Esophagus mucosa (tissue), 1 donor: ENCODE measurements around the gene POU2F1. TPM values are rescaled to one million over a fixed set of nuclear protein-coding genes. Genes with fewer than 3 reads are reported as not detected.

Experiments
- ATAC-seq: fragments of 200-7000 bp; cut with Tn5 transposase; one replicate; pipeline ENCODE4 v1.9.1; 2020
- total RNA-seq: library from RNA; stranded (reverse); gene quantifications from one replicate; pipeline ENCODE4 v1.2.4, GENCODE V29; 2023
- donor health status: DM: yes; HTN: yes; CAD: no.

The POU2F1 gene
- total RNA-seq, 1 donor from 2014 or later = 9.4 TPM

GRCh38 chr1:167447521-167448136, 226.9 kb downstream of the POU2F1 start:
- peak; percentile 97 for ATAC-seq

GRCh38 chr1:167450843-167451242, 230.2 kb downstream of the POU2F1 start:
- no peak for ATAC-seq

- no peak for ATAC-seq
Observed at GRCh38 chr1:167452483-167452882, 231.8 kb downstream of the POU2F1 start.

DNA sequence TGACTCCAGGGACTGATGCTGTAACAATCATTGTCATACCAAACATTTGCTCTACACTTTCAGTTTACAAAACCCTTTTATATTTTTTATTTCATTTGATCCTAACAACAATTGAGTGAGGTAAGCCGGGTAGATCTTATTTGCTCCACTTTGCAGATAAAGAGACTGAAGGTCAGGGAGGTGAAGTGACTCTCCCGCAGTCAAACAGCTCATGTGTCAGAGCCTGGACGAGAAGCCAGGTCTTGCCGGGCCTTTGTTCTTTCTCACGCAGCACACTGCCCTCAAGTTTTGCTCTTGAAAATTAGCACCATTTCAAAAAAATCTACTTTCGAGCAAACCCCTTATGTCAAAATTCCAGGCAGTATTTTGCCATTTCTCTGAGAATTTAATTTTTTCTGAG, 232.4 kb downstream of the POU2F1 start:
- ATAC-seq = no peak

DNA sequence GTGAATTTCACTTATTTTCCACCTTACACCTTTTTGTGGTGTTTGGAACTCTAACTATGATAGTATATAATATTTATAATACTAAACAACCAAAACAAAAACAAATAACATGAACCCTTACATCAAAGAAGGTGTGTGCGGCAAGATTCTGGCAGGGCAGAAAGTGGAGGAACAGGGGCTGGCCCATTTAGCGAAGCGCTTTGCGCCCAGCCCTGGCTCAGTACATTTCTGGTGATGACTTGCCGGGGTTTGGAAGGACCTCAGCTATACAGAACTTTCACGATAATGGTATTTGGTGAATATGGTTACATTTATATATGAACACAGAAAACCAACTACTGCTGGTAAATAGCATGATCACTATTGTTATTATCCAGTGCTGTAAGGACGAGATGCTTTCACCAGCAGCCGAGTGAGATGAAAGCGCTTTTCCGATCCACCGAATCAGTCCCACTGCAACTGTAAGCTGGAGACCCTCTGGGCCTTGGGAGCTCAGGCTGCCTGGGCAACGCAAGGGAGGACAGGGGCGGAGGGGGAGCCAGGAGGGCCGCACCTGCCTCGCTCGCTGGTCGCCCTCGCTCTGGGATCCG, 233.7 kb downstream of the POU2F1 start:
- no peak for ATAC-seq

GRCh38 chr1:167454894-167455785, 234.5 kb downstream of the POU2F1 start:
- ATAC-seq = peak; percentile 74

GRCh38 chr1:167455786-167456446, 235.2 kb downstream of the POU2F1 start:
- peak; percentile 41 for ATAC-seq

- no peak for ATAC-seq
Observed at GRCh38 chr1:167456524-167456923, 235.8 kb downstream of the POU2F1 start.

DNA sequence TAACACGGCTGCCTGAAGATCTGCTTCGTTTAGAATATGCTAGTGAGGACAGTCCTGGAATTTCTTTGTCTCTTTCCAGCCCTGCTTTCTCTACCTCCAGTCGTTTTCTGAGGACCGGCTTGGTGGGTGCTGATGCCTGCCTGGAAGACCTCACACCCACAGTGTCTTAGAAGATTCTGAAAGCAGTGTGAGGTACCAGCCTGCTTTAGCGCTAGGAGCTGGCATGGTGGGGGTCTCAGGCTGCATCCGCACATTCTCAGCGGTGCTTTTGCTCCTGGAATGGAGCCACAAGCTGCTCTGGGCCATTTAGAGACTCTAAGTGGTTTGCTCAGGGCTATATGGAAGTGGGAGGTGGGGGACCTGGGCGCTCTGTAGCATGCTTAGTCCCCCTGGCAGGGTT, 236.2 kb downstream of the POU2F1 start:
- ATAC-seq = no peak

DNA sequence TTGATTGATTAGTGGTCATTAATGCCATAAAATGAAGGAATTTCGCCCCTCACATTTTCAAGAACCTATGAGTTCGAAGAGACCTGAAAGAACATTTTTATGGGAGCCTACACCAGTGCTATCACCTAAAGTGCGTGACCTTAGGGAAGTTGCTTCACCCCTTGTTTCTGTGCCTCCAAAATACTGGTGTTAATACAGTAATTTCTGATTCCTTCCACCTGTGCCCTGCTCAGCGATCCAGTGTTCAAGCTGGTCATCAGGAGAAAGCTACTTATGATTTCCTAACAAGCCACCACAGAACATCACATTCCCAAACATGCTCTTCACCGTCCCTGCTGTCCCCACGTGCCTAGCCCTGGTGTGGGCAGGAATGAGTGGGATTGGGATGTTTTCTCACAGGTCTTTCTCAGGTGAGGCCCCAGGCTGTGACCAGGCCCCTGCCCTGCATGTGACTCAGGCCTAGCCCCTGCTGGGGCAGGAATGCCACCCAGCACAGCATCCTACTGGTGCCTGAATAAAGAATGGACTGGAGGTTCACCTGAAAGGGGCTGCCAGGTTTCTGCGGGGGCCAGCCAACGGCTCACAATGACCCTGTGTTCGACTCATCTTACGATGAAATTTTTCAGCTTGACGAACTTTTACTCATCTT, 237.4 kb downstream of the POU2F1 start:
- no peak for ATAC-seq

DNA sequence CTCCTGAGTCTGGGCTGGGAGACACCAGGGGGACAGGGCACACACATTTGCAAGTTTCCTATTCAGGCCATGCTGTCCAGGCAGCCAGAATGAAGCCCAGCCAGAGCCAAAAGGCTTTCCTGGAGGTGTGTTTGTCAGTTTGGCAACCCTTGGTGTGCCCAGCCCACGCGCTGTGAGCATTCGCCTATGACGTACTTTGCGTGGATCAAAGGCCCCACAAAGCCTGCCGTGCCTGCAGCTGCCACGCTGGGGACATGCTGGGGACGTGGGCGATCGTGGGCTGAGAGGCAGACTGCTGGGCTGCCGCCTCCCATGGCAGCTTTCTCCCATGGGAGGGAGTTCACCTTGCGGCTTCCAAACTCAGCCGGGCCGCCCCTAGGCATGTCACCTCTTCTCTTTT, 240.2 kb downstream of the POU2F1 start:
- no peak for ATAC-seq

DNA sequence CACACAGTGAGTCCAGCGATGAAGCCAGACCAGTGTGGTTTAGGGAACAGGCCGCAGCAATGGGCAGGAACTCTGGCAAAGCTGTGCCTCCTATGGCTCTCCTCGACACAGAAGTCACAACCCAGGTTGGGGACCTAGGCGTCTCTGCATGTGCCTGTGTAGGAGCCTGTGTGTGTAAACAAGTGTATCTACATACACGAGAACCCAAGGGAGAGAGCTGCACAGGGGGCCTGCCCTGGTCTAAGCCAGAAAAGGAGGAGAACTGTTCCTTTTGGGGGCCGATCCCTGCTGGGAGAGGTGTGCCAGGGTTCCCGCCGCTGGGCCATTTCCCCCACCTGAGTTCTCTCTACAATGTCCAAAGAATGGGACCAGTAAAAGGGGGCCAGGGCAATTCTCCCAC, 241.7 kb downstream of the POU2F1 start:
- ATAC-seq = no peak

DNA sequence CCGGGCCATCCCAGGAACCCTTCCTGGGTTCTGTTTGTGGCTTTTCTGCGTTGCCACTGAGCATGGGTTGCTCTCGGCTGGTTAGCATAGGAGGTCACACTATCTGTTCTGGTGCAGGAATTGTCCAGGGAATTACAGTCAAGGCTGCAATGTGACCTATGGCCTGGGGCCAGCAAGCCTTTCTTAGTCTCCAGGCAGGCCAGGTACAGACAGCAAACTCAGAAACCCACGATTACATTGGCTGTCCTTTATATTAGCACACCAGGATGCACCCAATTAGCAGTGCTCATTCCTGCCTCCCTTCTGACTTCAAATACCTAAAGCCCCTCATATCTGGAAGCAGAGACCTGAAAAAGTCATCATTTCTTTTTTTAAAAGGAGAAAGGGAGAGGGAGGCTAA, 242.4 kb downstream of the POU2F1 start:
- ATAC-seq = no peak

- ATAC-seq = no peak
Observed at GRCh38 chr1:167463875-167464575, 243.3 kb downstream of the POU2F1 start.

- no peak for ATAC-seq
Observed at GRCh38 chr1:167465018-167465417, 244.3 kb downstream of the POU2F1 start.

DNA sequence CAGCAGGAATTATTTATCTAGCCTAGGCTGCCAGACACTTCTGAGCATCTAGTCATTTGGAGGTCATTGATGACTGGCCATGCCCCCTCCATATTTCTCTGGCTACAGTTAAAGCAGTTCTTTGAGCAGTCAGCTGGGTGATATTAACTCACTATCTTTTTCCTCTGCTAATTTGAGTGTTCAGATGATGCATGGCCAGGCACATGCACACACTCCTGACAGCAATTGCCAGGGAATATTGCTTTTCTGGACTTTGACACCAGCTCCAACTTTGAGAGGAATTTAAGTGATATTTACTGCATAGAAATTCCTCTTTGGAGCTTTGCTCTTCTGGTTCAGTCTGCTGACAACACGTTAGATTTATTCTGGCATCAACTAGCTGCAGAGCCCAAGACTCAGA, 245.1 kb downstream of the POU2F1 start:
- ATAC-seq = no peak

DNA sequence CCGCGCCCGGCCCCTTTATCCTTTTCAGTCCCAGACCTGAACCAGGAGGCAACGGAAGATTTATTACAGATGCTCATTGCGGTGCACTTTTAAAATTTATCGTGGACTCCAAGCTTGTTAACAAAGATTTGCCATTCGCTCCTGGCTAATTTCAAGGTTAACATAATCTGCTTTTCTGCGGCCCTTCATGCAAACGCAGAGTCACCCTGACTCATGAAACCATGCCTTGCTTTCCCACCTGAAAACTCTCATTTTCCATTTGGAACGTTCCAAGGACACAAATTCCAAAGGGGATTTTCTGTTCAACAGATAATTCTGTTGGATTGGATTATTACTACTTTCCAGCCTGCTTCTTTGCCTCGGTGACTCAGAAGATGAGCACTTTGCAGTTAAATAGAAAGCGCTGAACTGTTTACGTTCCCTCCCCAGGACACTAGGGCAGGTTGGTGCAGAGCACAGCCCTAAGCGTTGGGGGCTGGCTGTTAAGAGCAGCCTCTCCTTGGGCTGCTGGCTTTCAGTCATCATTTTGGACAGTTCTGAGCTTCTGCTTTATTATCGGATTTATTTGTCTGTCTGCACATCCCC, 246.5 kb downstream of the POU2F1 start:
- peak; percentile 59 for ATAC-seq

DNA sequence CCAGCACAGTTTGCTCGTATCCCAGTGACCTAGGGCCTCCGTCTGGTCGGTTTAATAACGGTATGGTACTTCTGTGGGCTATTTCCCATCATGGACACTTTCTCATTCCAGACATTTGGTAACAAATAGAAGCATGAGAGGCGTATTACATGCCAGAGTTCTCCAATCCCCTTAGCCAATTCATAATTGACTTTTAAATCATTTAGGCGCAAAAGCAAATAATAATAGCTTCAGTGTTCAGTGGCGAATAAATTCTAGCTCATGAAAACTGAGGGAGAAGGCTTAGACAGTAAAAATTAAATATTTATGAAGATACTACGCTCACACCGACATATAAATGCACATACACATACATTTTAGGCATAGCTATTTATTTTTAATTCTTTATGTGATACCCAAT, 247.1 kb downstream of the POU2F1 start:
- ATAC-seq = no peak

DNA sequence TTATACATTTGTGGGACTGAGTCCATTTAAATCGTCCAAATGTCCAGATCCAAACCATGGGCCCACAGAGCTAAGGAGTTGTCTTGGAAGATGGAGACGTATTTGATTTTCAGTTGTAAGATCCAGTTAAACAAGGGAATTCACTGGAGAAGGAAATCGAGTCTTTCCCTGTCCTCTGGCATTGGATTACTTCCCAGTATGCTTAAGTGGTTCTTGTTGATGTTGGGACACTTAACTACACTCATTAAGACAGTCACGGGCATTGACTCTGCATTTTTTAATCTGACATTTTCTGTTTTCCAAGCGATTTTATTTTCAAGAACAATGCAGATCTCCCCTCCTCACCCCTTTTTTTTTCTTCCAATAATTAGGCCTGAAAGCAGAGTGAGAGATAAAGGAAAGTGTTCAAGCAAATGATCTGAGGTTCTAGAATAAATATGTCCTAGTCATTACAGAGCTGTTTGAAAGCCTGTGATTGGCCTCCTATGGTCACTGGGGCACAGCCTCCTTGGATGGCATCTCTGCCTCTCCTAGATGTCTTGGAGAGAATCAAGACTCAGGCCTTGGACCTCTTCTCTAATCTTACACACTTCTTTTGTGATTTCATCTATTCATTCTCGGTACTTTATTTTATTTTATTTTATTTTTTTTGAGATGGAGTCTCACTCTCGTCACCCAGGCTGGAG, 248.7 kb downstream of the POU2F1 start:
- ATAC-seq = no peak

DNA sequence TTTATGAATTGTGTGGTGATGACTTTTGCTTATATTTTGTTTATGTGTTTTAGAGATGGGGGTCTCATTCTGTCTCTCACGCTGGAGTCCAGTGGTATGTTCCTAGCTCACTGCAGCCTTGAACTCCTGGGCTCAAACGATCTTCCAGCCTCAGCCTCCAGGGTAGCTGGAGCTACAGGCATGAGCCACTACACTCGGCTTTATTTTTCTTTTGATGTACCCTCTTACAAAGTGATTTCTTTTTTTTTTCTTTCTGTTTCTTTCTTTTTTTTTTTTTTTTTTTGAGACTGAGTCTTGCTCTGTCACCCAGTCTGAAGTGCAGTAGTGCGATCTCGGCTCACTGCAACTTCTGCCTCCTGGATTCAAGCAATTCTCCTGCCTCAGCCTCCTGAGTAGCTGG, 250.9 kb downstream of the POU2F1 start:
- ATAC-seq = no peak
